T-cell (primary cell): ENCODE results near the gene GABRR3. TPM values are rescaled to one million over a fixed set of nuclear protein-coding genes. Genes with fewer than 3 reads are reported as not detected.

Source experiments
- ATAC-seq, 4 experiments: fragments of 200-7000 bp in 3 of 4; fragments of 150-1000 bp in 1 of 4; cut with Tn5 transposase; replicated peaks in 1 of 4; 1 replicate in 3 of 4; 2 replicates in 1 of 4; pipeline ENCODE4 v1.10.0; 2021; ENCODE audit warnings: moderate library complexity in 3 of 4, mild to moderate bottlenecking in 2 of 4, moderate number of reproducible peaks in 1 of 4
- CTCF ChIA-PET, 2 donors: fragments of 300-600 bp; sonication (Branson Sonifier 250); formaldehyde crosslinking; loops; one replicate each; lab custom pipeline; 2022; ENCODE audit warnings: antibody characterized with exemption in 2 of 2; lab: Charles Lee
- POLR2A ChIA-PET, 2 donors: fragments of 300-600 bp; sonication (Branson Sonifier 250); formaldehyde crosslinking; loops; one replicate each; lab custom pipeline; 2022; ENCODE audit warnings: antibody characterized with exemption in 2 of 2; lab: Charles Lee
- DNase-seq, 35 experiments: peaks; one replicate each; pipeline versions ENCODE4 v3.0.0 to v3.0.0-alpha.2; 2013 to 2023
- H3K27ac ChIP-seq: one replicate; pipeline ENCODE4 v1.5.1; 2013; ENCODE audit warnings: low read length
- H3K27me3 ChIP-seq, 2 experiments: replicated peaks in 1 of 2; 1 replicate in 1 of 2; 2 replicates in 1 of 2; pipeline versions ENCODE4 v1.6.1 to v1.7.0; 2013; ENCODE audit warnings: low read length in 1 of 2, mixed read lengths in 1 of 2; ENCODE audit not compliant: control insufficient read depth in 2 of 2, insufficient read depth in 2 of 2; ENCODE audit errors: extremely low read depth in 1 of 2
- H3K36me3 ChIP-seq, 2 donors: 1 replicate in 1 of 2; 2 replicates in 1 of 2; pipeline versions ENCODE4 v1.6.1 to v1.7.0; 2013; ENCODE audit warnings: low read length in 1 of 2; ENCODE audit not compliant: control insufficient read depth in 2 of 2, insufficient read depth in 1 of 2; ENCODE audit errors: extremely low read depth in 1 of 2
- H3K4me1 ChIP-seq, 2 experiments: 1 replicate in 1 of 2; 2 replicates in 1 of 2; pipeline versions ENCODE4 v1.6.1 to v1.7.0; 2013; ENCODE audit warnings: low read length in 2 of 2, mixed read lengths in 1 of 2; ENCODE audit not compliant: insufficient read depth in 2 of 2, control insufficient read depth in 1 of 2; ENCODE audit errors: extremely low read depth in 1 of 2
- H3K4me3 ChIP-seq, 2 donors: 1 replicate in 1 of 2; 2 replicates in 1 of 2; pipeline versions ENCODE4 v1.5.1 to v1.7.0; 2013; ENCODE audit warnings: mild to moderate bottlenecking in 2 of 2, low read length in 1 of 2, moderate library complexity in 1 of 2; ENCODE audit not compliant: control insufficient read depth in 1 of 2; ENCODE audit errors: extremely low read depth in 1 of 2
- H3K9me3 ChIP-seq: 2 replicates; pipeline ENCODE4 v1.7.0; 2013
- H3K27ac Mint-ChIP-seq, 2 donors: one replicate each; pipeline ENCODE4 v1.8.0; 2020 to 2021; ENCODE audit warnings: mild to moderate bottlenecking in 2 of 2, mixed read lengths in 2 of 2
- H3K27me3 Mint-ChIP-seq, 2 donors: one replicate each; pipeline ENCODE4 v1.8.0; 2021 to 2022; ENCODE audit warnings: mixed read lengths in 2 of 2
- H3K36me3 Mint-ChIP-seq: one replicate; pipeline ENCODE4 v1.8.0; 2021; ENCODE audit warnings: mixed read lengths
- H3K4me1 Mint-ChIP-seq, 3 donors: one replicate each; pipeline ENCODE4 v1.8.0; 2020 to 2022; ENCODE audit warnings: mixed read lengths in 3 of 3, mild to moderate bottlenecking in 1 of 3
- H3K4me3 Mint-ChIP-seq, 3 donors: one replicate each; pipeline ENCODE4 v1.8.0; 2020 to 2022; ENCODE audit warnings: mild to moderate bottlenecking in 3 of 3, mixed read lengths in 3 of 3, moderate library complexity in 3 of 3
- H3K9me3 Mint-ChIP-seq, 3 donors: one replicate each; pipeline ENCODE4 v1.8.0; 2020 to 2022; ENCODE audit warnings: mixed read lengths in 3 of 3
- WGBS: methylation state at CpG from one replicate; pipeline ENCODE4 v1.1.5; 2013; ENCODE audit warnings: missing lambda C conversion rate; ENCODE audit not compliant: insufficient coverage; 5-methylcytosine and 5-hydroxymethylcytosine counted together
- total RNA-seq, 35 experiments: library from RNA in 6 of 35; stranded (reverse) in 6 of 35; fragments of 120-200 nt in 1 of 35; gene quantifications; one replicate each; pipeline versions ENCODE4 v1.2.1 to v1.2.4 and lab custom pipeline; 2013 to 2026

GABRR3 gene
- total RNA-seq, 5 donors from 2014 or later (not counting 1 experiment from before 2014, with no cell fraction given): not detected

DNA sequence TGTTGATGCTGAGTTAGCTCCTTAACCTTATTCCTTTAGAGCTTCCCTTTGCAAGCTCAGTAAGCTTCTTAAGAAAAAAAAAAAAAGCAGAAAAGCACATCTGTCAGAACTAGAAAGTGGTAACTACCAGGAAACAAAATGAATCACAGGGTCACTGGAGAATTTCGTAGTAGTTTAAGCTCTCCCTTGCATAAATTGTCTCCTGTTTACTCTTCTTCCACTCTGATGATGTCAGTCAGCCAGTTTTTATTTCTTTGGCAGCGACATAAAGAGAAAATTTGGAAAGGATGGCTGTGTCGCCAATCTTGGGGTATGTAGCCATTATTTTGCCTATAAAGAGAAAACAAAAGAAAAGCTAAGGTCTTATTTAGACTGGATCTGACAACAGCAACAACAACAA is 3.2 kb upstream of the GABRR3 start:
- H3K36me3 Mint-ChIP-seq: no peaks in the 10 kb centered on the region
- Histone ChIP-seq H3K27ac (no peak overlapping the region), H3K4me1 (no peaks in the 10 kb centered on the region), H3K9me3 (no peaks in the 10 kb centered on the region), H3K27me3 (no peaks in the 10 kb centered on the region), H3K36me3 (no peaks in the 10 kb centered on the region), H3K4me3 (no peak overlapping the region)
- ChIA-PET POLR2A (interaction anchor here (0.6 to 0.7 kb wide), 4 partner anchors 8 to 225 kb away, joined by 3 read pairs; no protein-coding TSS in a partner anchor), CTCF (interaction anchor here (0.6 to 2.3 kb wide), 21 partner anchors 11 to 1998 kb away, joined by 3 to 9 read pairs (median 3); partner anchors contain the start of gene ARL6 (in 1 of the 2))
- H3K27me3 Mint-ChIP-seq: peaks cover 12 to 13% of the 10 kb centered on the region in 2 donors
- WGBS: no CpG with 5 or more reads among the region's 3 CpGs
- H3K27ac Mint-ChIP-seq: no peak overlapping the region
- ATAC-seq (no peak), DNase-seq (no peak)
- H3K9me3 Mint-ChIP-seq: peaks cover 0 to 10% (median 3%) of the 10 kb centered on the region in 3 donors
- peaks cover 0 to 7% (median 2%) of the 10 kb centered on the region in 3 donors for H3K4me1 Mint-ChIP-seq
- no peak overlapping the region for H3K4me3 Mint-ChIP-seq

DNA sequence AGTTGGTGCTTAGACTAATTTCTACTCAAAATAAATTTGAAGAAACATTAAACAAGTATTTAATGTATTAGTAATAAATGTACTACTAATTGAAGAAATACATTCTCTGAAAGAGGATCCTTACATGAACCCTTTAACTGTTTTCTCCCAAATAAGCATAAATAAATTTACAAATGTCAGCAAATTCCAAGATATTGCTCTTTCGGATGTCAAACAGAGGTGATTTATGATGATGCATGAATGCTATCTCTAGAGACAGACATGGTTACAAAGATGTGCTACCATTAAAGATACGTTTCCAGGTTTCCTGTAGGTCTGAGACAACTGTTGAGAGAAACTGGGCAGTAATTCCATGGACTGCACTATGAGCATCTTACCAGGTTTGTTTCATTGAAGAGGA is 629 bp downstream of the GABRR3 start:
- no peak overlapping the region for H3K27ac ChIP-seq
- no peak overlapping the region for H3K4me3 ChIP-seq
- peaks cover 1 to 5% of the 10 kb centered on the region in 2 experiments for H3K4me1 ChIP-seq
- 75% methylated on average over 2 of the region's 2 CpGs for WGBS
- no peaks in the 10 kb centered on the region for H3K9me3 ChIP-seq
- peaks cover 2 to 5% of the 10 kb centered on the region in 2 donors for H3K27me3 Mint-ChIP-seq
- no peak overlapping the region for H3K27ac Mint-ChIP-seq
- H3K4me1 Mint-ChIP-seq: peaks cover 3 to 10% (median 6%) of the 10 kb centered on the region in 3 donors
- no peaks in the 10 kb centered on the region for H3K36me3 ChIP-seq
- DNase-seq (no peak), ATAC-seq (no peak)
- no peaks in the 10 kb centered on the region for H3K27me3 ChIP-seq
- H3K9me3 Mint-ChIP-seq: no peaks in the 10 kb centered on the region
- CTCF ChIA-PET: interaction anchor here in 1 of 2 donors (0.5 kb wide), 1 partner anchor 16 kb away, joined by 3 read pairs; no protein-coding TSS in a partner anchor
- no peaks in the 10 kb centered on the region for H3K36me3 Mint-ChIP-seq
- POLR2A ChIA-PET: no interaction called here
- no peak overlapping the region for H3K4me3 Mint-ChIP-seq

DNA sequence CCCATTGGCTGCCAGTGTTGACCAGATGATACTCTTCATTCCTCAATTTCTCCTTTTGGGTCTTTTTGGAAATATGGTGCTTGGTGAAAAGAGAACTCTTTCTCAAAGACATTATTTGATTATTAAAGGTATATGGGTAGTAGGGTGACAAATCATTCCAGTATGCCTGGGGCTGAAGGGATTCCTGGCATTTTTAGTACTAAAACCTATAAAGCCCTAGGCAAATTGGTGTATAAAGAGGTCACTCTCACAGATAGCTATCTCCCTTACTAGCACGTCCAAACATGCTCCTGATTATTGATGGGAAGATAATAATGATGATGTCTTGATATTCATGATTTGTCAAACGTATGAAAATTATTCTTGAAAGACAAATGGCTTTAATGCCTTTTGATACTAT is 1.1 kb downstream of the GABRR3 start:
- no peak overlapping the region for H3K27ac ChIP-seq
- ChIA-PET CTCF (interaction anchor here in 1 of 2 donors (0.5 to 1.6 kb wide), 2 partner anchors 12 to 15 kb away, joined by 3 to 4 read pairs; no protein-coding TSS in a partner anchor), POLR2A (no interaction called here)
- DNase-seq (no peak), ATAC-seq (no peak)
- no peaks in the 10 kb centered on the region for H3K9me3 Mint-ChIP-seq
- H3K4me1 Mint-ChIP-seq: peaks cover 8 to 10% (median 8%) of the 10 kb centered on the region in 3 donors
- no peaks in the 10 kb centered on the region for H3K27me3 ChIP-seq
- peaks cover 5 to 6% of the 10 kb centered on the region in 2 experiments for H3K4me1 ChIP-seq
- peaks cover 2 to 5% of the 10 kb centered on the region in 2 donors for H3K27me3 Mint-ChIP-seq
- no peak overlapping the region for H3K27ac Mint-ChIP-seq
- H3K9me3 ChIP-seq: no peaks in the 10 kb centered on the region
- no peak overlapping the region for H3K4me3 ChIP-seq
- no peak overlapping the region for H3K4me3 Mint-ChIP-seq
- WGBS: no CpG with 5 or more reads among the region's 2 CpGs
- H3K36me3 Mint-ChIP-seq: no peaks in the 10 kb centered on the region
- H3K36me3 ChIP-seq: no peaks in the 10 kb centered on the region

DNA sequence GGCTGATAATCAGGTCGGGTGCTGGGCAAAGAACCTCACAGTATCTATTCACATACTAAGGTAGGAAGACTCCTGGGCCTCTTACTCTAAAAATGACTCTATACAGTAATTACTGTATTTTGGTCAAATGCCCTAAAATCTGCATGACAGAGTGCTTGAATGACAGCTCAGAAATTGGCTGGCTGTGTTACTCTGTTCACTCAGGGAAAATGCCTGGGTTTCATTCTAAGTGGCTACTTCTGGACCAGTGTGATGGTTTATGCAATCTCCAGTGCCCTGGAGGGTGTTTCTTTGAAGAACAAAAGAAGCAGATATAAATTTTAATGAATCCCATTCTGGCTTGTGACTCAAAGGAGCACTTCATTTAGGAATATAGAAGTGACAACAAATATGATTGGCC is 2.2 kb downstream of the GABRR3 start:
- WGBS: no CpG with 5 or more reads among the region's 1 CpG
- no peak for ATAC-seq

DNA sequence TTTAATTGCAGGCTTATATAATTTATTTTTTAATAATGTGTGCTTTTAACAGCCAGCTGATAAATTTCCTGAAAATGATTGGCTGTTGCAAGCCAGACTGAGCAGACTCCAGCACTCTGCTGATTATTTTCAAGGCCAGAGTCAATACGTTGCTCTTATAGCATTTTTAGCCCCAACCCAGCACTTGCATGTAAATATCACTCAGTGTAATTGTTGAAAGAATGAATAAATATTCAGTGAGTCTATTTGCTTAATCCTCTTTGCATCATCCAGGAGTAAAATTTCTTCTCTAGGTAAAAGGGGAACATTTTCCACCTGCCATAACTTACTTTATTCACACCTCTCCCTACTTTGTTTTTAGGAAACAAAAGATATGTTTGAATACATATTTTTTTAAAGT is 2.9 kb downstream of the GABRR3 start:
- Mint-ChIP-seq H3K9me3 (no peaks in the 10 kb centered on the region), H3K4me3 (no peak overlapping the region), H3K27ac (no peak overlapping the region), H3K36me3 (no peaks in the 10 kb centered on the region), H3K27me3 (peaks cover 2 to 5% of the 10 kb centered on the region in 2 donors), H3K4me1 (peaks cover 16 to 18% (median 18%) of the 10 kb centered on the region in 3 donors)
- peaks cover 9 to 11% of the 10 kb centered on the region in 2 experiments for H3K4me1 ChIP-seq
- no peak overlapping the region for H3K27ac ChIP-seq
- no CpG with 5 or more reads among the region's 1 CpG for WGBS
- no peak overlapping the region for H3K4me3 ChIP-seq
- POLR2A ChIA-PET: no interaction called here
- no peaks in the 10 kb centered on the region for H3K27me3 ChIP-seq
- DNase-seq (no peak), ATAC-seq (no peak)
- no peaks in the 10 kb centered on the region for H3K36me3 ChIP-seq
- no peaks in the 10 kb centered on the region for H3K9me3 ChIP-seq
- CTCF ChIA-PET: interaction anchor here in 1 of 2 donors (1.6 kb wide), 1 partner anchor 11 kb away, joined by 4 read pairs; no protein-coding TSS in a partner anchor

More for the DNA sequence above, 2.2 kb downstream of the GABRR3 start:
- Mint-ChIP-seq H3K4me3 (no peak overlapping the region), H3K27me3 (peaks cover 2 to 5% of the 10 kb centered on the region in 2 donors), H3K4me1 (peaks cover 16 to 18% (median 18%) of the 10 kb centered on the region in 3 donors), H3K36me3 (no peaks in the 10 kb centered on the region), H3K9me3 (no peaks in the 10 kb centered on the region), H3K27ac (no peak overlapping the region)
- Histone ChIP-seq H3K9me3 (no peaks in the 10 kb centered on the region), H3K4me3 (no peak overlapping the region), H3K27ac (no peak overlapping the region), H3K36me3 (no peaks in the 10 kb centered on the region), H3K4me1 (peaks cover 9 to 11% of the 10 kb centered on the region in 2 experiments), H3K27me3 (no peaks in the 10 kb centered on the region)
- CTCF ChIA-PET: interaction anchor here in 1 of 2 donors (1.6 kb wide), 1 partner anchor 11 kb away, joined by 4 read pairs; no protein-coding TSS in a partner anchor
- DNase-seq: no peak
- POLR2A ChIA-PET: no interaction called here

DNA sequence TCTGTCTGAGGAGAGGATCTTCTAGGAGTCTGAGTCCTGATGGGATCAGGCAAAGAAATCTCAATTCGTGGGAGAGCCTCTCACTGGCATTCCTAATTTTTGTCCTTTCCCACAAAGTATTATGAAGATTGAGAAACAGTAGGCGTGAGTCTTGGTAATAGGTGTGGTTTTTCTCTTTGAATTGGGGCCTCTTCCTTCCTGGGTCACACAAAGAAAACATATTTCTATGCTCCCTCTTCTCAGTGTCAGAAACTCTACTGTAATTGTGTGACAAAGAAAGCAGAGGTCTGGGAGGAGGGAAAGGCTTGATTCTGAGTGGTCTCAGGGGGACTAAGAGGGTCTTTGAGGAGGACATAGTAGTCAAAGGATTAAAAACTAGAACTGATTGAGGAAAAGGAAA is 6.0 kb downstream of the GABRR3 start:
- Mint-ChIP-seq H3K9me3 (no peaks in the 10 kb centered on the region), H3K27me3 (peaks cover 0 to 4% of the 10 kb centered on the region in 2 donors), H3K4me1 (peaks cover 16 to 19% (median 18%) of the 10 kb centered on the region in 3 donors), H3K4me3 (peak overlapping the region; percentile 45 to 71 (median 70)), H3K36me3 (no peaks in the 10 kb centered on the region), H3K27ac (peak overlapping the region; percentile 98 to 99)
- peak; percentile 52 to 80 (median 76) for ATAC-seq
- CTCF ChIA-PET: no interaction called here
- POLR2A ChIA-PET: no interaction called here
- peak in 1 of 35 experiments; percentile 14 for DNase-seq
- Histone ChIP-seq H3K36me3 (no peaks in the 10 kb centered on the region), H3K27ac (peak overlapping the region; percentile 53), H3K4me1 (peaks cover 9 to 11% of the 10 kb centered on the region in 2 experiments), H3K9me3 (no peaks in the 10 kb centered on the region), H3K27me3 (no peaks in the 10 kb centered on the region), H3K4me3 (no peak overlapping the region)
- WGBS: no CpG with 5 or more reads among the region's 2 CpGs
